Testis (tissue), 3 donors: ENCODE results near the gene EXOC7. TPM values are rescaled to one million over a fixed set of nuclear protein-coding genes. Genes with fewer than 3 reads are reported as not detected.

Source experiments
- DNase-seq: peaks from one replicate; pipeline ENCODE4 v3.0.0-alpha.2; 2019
- H3K27ac ChIP-seq, 2 donors: fragments of 200-600 bp; sonication (generic); one replicate each; pipeline ENCODE4 v1.5.1; 2019
- H3K27me3 ChIP-seq: fragments of 200-600 bp; sonication (generic); one replicate; pipeline ENCODE4 v1.5.1; 2019
- H3K36me3 ChIP-seq: fragments of 200-600 bp; sonication (generic); one replicate; pipeline ENCODE4 v1.5.1; 2017; ENCODE audit warnings: low read depth; ENCODE audit errors: missing control alignments
- H3K4me1 ChIP-seq: fragments of 200-600 bp; sonication (generic); one replicate; pipeline ENCODE4 v1.5.1; 2019
- H3K4me3 ChIP-seq, 2 donors: fragments of 200-600 bp; sonication (generic); one replicate each; pipeline ENCODE4 v1.5.1; 2017 to 2019
- H3K9me3 ChIP-seq: fragments of 200-600 bp; sonication (generic); one replicate; pipeline ENCODE4 v1.5.1; 2017
- CTCF ChIP-seq, 3 experiments: fragments of 450-650 bp in 2 of 3; fragments of 200-600 bp in 1 of 3; sonication (generic) in 1 of 3; IDR thresholded peaks; one replicate each; pipeline ENCODE4 v1.5.1; 2016 to 2019; ENCODE audit warnings: antibody characterized with exemption in 3 of 3, mild to moderate bottlenecking in 2 of 3, moderate library complexity in 1 of 3
- POLR2A ChIP-seq: fragments of 450-650 bp; IDR thresholded peaks from one replicate; pipeline ENCODE4 v1.6.1; 2017; ENCODE audit warnings: antibody characterized with exemption, mild to moderate bottlenecking, moderate library complexity
- WGBS, 2 donors: methylation state at CpG; one replicate each; pipeline ENCODE4 v1.1.5; 2018; 5-methylcytosine and 5-hydroxymethylcytosine counted together
- intact Hi-C: fragments of 100-400 bp; cut with DNase I; formaldehyde crosslinking; loops from one replicate; pipeline ENCODE4 v1.15.1; 2023; ENCODE audit warnings: low total_unique reads
- polyA plus RNA-seq: library from polyadenylated mRNA; stranded (reverse); fragments of 350-450 nt; fragmentation: Illumina TruSeq; extraction: RNeasy Lipid Tissue Mini Kit (QIAGEN cat#74804); gene quantifications from one replicate; pipeline ENCODE4 v1.2.3, GENCODE V29; 2014; ENCODE audit warnings: low read depth, low replicate concordance; ENCODE audit not compliant: insufficient read depth
- total RNA-seq, 2 donors: library from RNA; depleted of rRNA; stranded (reverse); fragments of >200 nt; gene quantifications; one replicate each; pipeline ENCODE4 v1.2.3, GENCODE V29; 2016

The EXOC7 gene
- total and polyA plus RNA-seq, 3 donors from 2014 or later: 99.1 to 138 (median 138) TPM

- TF ChIP-seq POLR2A (no peak), CTCF (IDR thresholded peaks at IDR 0.05) (no peak)
- intact Hi-C loops: no loop called here
- no peak overlapping the region for H3K27ac ChIP-seq
- 56 to 74% methylated on average over 10 to 23 of the region's 23 CpGs for WGBS, 2 donors
- no peaks in the 10 kb centered on the region for H3K27me3 ChIP-seq
- H3K4me3 ChIP-seq: no peak overlapping the region
- no peaks in the 10 kb centered on the region for H3K9me3 ChIP-seq
- H3K36me3 ChIP-seq: no peaks in the 10 kb centered on the region
- H3K4me1 ChIP-seq: peaks cover 11% of the 10 kb centered on the region
- DNase-seq: no peak
Observed at GRCh38 chr17:76138234-76138895, 34.8 kb upstream of the EXOC7 start.

DNA sequence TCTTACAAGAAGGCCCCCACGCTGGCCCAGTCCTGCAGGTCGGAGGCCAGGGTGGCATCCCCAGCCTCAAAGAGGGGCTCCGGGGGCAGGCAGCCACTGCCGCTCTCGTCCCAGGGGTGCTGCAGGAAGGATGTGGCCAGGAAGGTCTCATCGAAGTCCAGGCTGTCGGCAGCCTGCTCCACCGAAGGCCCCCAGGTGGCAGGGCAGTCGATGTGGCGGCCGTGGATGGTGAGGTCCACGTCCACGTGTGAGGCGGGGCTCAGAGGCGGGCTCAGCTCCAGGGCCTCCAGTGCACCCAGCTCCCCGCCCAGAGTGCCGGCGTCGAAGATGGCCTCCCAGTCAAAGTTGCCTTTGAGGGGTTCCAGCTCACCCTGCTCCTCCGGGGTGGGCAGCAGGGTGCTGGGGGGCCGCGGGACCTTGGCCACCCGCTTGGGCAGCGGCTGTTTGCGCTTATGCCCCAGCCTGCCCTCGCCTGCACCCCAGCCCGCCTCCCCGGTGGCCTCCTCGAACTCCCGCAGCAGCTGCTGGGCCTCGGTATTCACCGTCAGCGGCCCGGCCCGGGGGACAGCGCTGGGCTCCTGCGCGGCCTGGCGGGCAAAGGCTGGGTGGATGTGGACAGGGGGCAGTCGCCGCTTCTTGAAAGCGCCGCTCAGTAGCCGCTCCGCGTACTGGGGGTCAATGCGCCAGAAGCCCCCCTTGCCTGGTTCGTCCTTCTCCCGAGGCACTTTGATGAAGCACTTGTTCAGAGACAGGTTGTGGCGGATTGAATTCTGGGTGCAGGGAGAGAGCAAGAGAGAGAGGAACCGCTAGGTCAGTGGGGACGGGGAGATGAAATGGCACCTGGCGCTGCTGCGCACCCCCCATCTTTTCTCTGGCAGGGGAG, 34.0 kb upstream of the EXOC7 start:
- TF ChIP-seq POLR2A: no peak
- no peak for TF ChIP-seq CTCF (IDR thresholded peaks at IDR 0.05)
- 75 to 86% methylated on average over 14 to 54 of the region's 54 CpGs for WGBS, 2 donors
- intact Hi-C loops: no loop called here
- DNase-seq: no peak
- no peak overlapping the region for H3K4me3 ChIP-seq
- H3K27me3 ChIP-seq: no peaks in the 10 kb centered on the region
- no peak overlapping the region for H3K27ac ChIP-seq
- H3K4me1 ChIP-seq: peaks cover 17% of the 10 kb centered on the region
- no peaks in the 10 kb centered on the region for H3K36me3 ChIP-seq
- no peaks in the 10 kb centered on the region for H3K9me3 ChIP-seq

DNA sequence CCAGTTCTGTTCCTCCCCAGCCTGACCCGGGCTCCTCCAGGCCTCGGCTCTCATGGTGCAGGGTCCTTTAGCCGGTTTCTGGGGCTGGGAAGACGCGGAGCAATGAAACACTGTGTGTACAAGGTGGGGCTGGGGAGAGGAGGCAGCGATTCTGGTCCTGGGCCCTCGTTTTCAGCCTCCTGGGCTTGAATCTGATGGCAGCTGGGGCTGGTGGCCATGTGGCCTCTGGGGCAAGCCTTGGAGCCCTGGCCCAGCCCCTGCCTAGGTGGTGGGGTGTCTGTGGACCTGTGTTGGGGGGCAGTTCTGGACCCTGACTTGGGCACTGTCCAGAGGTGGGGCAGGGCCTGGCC, 33.4 kb upstream of the EXOC7 start:
- intact Hi-C loops: no loop called here
- Histone ChIP-seq H3K27me3 (no peaks in the 10 kb centered on the region), H3K27ac (no peak overlapping the region), H3K4me3 (no peak overlapping the region), H3K9me3 (no peaks in the 10 kb centered on the region), H3K4me1 (peaks cover 14% of the 10 kb centered on the region), H3K36me3 (no peaks in the 10 kb centered on the region)
- 72 to 91% methylated on average over 6 to 7 of the region's 7 CpGs for WGBS, 2 donors
- TF ChIP-seq CTCF (IDR thresholded peaks at IDR 0.05) (no peak), POLR2A (no peak)
- no peak for DNase-seq

DNA sequence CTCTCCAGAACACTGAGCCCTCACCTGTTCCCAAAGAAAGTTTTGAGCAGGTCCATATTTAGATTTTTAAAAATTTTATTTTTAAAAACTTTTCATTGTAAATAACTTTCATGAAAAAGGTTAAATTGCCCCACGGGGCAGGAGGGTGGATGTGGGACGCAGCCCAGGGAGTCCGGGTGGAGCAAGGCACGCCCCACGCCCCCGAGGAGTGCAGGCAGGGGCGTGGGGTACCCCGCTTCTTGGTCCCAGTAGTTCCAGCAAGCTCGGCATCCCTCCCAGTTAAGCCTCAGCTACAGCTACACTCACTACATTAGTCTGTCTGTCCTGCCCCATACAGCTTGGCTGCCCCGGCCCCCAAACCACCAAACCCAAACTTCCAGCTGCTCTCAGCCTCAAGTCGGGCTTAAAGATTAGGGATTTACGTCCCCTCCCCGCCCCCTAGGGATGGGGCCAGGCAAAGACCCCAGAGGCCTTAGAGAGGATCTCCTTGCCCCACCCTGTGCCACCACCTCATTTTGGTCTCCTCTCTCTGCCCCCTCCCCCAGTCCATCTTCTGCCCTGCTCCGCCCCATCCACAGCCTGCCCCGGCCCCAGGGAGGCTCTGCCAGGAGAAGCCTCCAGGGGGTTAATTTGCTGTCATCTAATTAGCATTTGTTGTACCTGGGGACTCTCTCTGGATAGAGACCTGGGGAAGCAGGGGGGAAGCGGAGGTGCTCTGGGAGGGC, 32.9 kb upstream of the EXOC7 start:
- no peak overlapping the region for H3K4me3 ChIP-seq
- 89 to 90% methylated on average over 16 of the region's 16 CpGs for WGBS, 2 donors
- H3K27me3 ChIP-seq: no peaks in the 10 kb centered on the region
- no peaks in the 10 kb centered on the region for H3K36me3 ChIP-seq
- no peak for DNase-seq
- peaks cover 9% of the 10 kb centered on the region for H3K4me1 ChIP-seq
- no peak for TF ChIP-seq POLR2A
- no peak for TF ChIP-seq CTCF (IDR thresholded peaks at IDR 0.05)
- no peaks in the 10 kb centered on the region for H3K9me3 ChIP-seq
- intact Hi-C loops: no loop called here
- H3K27ac ChIP-seq: no peak overlapping the region
